Liver (tissue), 9 donors: ENCODE results near the gene LHX2. TPM values are rescaled to one million over a fixed set of nuclear protein-coding genes. Genes with fewer than 3 reads are reported as not detected.

ENCODE experiments used
- DNase-seq: peaks from one replicate; pipeline ENCODE4 v3.0.0-alpha.2; 2017; ENCODE audit warnings: low spot score
- H3K27ac ChIP-seq, 2 donors: one replicate each; pipeline ENCODE4 v1.7.0; 2013; ENCODE audit warnings: inconsistent platforms in 2 of 2, low read length in 2 of 2, control low read depth in 1 of 2, low read depth in 1 of 2, mild to moderate bottlenecking in 1 of 2
- H3K27me3 ChIP-seq, 4 donors: one replicate each; pipeline versions ENCODE4 v1.6.1 to v1.7.0; 2013; ENCODE audit warnings: low read length in 3 of 4, inconsistent platforms in 1 of 4, mild to moderate bottlenecking in 1 of 4, moderate library complexity in 1 of 4; ENCODE audit not compliant: control insufficient read depth in 4 of 4, insufficient read depth in 4 of 4
- H3K36me3 ChIP-seq, 4 donors: one replicate each; pipeline versions ENCODE4 v1.6.1 to v1.7.0; 2013; ENCODE audit warnings: low read length in 3 of 4, mild to moderate bottlenecking in 3 of 4, low read depth in 1 of 4, moderate library complexity in 1 of 4; ENCODE audit not compliant: control insufficient read depth in 4 of 4, insufficient read depth in 3 of 4
- H3K4me1 ChIP-seq, 4 donors: one replicate each; pipeline versions ENCODE4 v1.6.1 to v1.7.0; 2013; ENCODE audit warnings: low read length in 3 of 4, mild to moderate bottlenecking in 3 of 4, moderate library complexity in 1 of 4; ENCODE audit not compliant: control insufficient read depth in 4 of 4, insufficient read depth in 4 of 4
- H3K4me3 ChIP-seq, 3 donors: one replicate each; pipeline versions ENCODE4 v1.6.1 to v1.7.0; 2013; ENCODE audit warnings: low read length in 3 of 3, control low read depth in 1 of 3, low read depth in 1 of 3, mild to moderate bottlenecking in 1 of 3
- H3K9ac ChIP-seq, 2 donors: one replicate each; pipeline ENCODE4 v1.7.0; 2013; ENCODE audit warnings: low read length in 2 of 2, mild to moderate bottlenecking in 2 of 2, moderate library complexity in 2 of 2, control low read depth in 1 of 2, low read depth in 1 of 2
- H3K9me3 ChIP-seq, 4 donors: one replicate each; pipeline versions ENCODE4 v1.6.1 to v1.7.0; 2013; ENCODE audit warnings: low read length in 3 of 4; ENCODE audit not compliant: control insufficient read depth in 4 of 4
- ATF3 ChIP-seq: IDR thresholded peaks from 2 replicates; pipeline ENCODE4 v1.6.1; 2016; ENCODE audit warnings: antibody characterized with exemption
- EGR1 ChIP-seq, 2 donors: IDR thresholded peaks; 2 replicates each; pipeline ENCODE4 v1.6.1; 2016 to 2018; ENCODE audit warnings: antibody characterized with exemption in 2 of 2, low read depth in 2 of 2
- FOXA1 ChIP-seq: IDR thresholded peaks from 2 replicates; pipeline ENCODE4 v1.6.1; 2016; ENCODE audit warnings: antibody characterized with exemption
- GABPA ChIP-seq, 2 donors: IDR thresholded peaks in 1 of 2; conservative IDR thresholded peaks in 1 of 2; 2 replicates each; pipeline ENCODE4 v1.6.1; 2016; ENCODE audit warnings: antibody characterized with exemption in 2 of 2, mild to moderate bottlenecking in 1 of 2, moderate library complexity in 1 of 2
- HNF4G ChIP-seq: IDR thresholded peaks from 2 replicates; pipeline ENCODE4 v1.6.1; 2016; ENCODE audit warnings: antibody characterized with exemption
- JUND ChIP-seq, 2 donors: IDR thresholded peaks; 2 replicates each; pipeline ENCODE4 v1.6.1; 2016; ENCODE audit warnings: antibody characterized with exemption in 2 of 2
- NR2F2 ChIP-seq: IDR thresholded peaks from 2 replicates; pipeline ENCODE4 v1.6.1; 2016; ENCODE audit warnings: antibody characterized with exemption
- RAD21 ChIP-seq, 2 donors: IDR thresholded peaks; 2 replicates each; pipeline ENCODE4 v1.6.1; 2016; ENCODE audit warnings: antibody characterized with exemption in 2 of 2, mild to moderate bottlenecking in 2 of 2
- RXRA ChIP-seq, 2 donors: IDR thresholded peaks; 2 replicates each; pipeline ENCODE4 v1.6.1; 2017 to 2018; ENCODE audit warnings: antibody characterized with exemption in 2 of 2, mild to moderate bottlenecking in 1 of 2
- SP1 ChIP-seq: IDR thresholded peaks from 2 replicates; pipeline ENCODE4 v1.6.1; 2018; ENCODE audit warnings: antibody characterized with exemption, mild to moderate bottlenecking
- TAF1 ChIP-seq: conservative IDR thresholded peaks from 2 replicates; pipeline ENCODE4 v1.6.1; 2016; ENCODE audit warnings: antibody characterized with exemption, mild to moderate bottlenecking
- YY1 ChIP-seq: IDR thresholded peaks from 2 replicates; pipeline ENCODE4 v1.6.1; 2016; ENCODE audit warnings: antibody characterized with exemption, mild to moderate bottlenecking
- WGBS: extraction: QIAGEN DNeasy Blood & Tissue Kit; methylation state at CpG from one replicate; pipeline ENCODE4 v1.1.7; 2013; 5-methylcytosine and 5-hydroxymethylcytosine counted together
- polyA plus RNA-seq, 2 donors: library from polyadenylated mRNA; stranded (reverse) in 1 of 2; unstranded in 1 of 2; fragments of 200-250 nt in 1 of 2; fragments of >200 nt in 1 of 2; fragmentation: Nextera tagmentation in 1 of 2; extraction: Ambion mirVana in 1 of 2; gene quantifications; one replicate each; pipeline versions ENCODE4 v1.2.1 to v1.2.3, GENCODE V29; 2013 to 2015
- total RNA-seq, 2 donors: library from RNA; depleted of rRNA; stranded (reverse); fragments of >200 nt; gene quantifications; one replicate each; pipeline ENCODE4 v1.2.3, GENCODE V29; 2014
- TF ChIP-seq, protein P1 (sequence below): IDR thresholded peaks from 2 replicates; pipeline ENCODE4 v1.6.1; 2016; ENCODE audit warnings: antibody characterized with exemption, mild to moderate bottlenecking
- TF ChIP-seq, protein P2 (sequence below): IDR thresholded peaks from 2 replicates; pipeline ENCODE4 v1.6.1; 2016; ENCODE audit warnings: antibody characterized with exemption
- TF ChIP-seq, protein P3 (sequence below): fragments of 150-350 bp; IDR thresholded peaks from 2 replicates; pipeline ENCODE4 v1.5.1; 2017; ENCODE audit warnings: improper control_type of control experiment, low read depth, low read length; ENCODE audit not compliant: missing input control
- donor health status: healthy.
- donor health status: healthy.
- donor health status: healthy.
- donor health status: healthy.
- donor health status: healthy.

Gene LHX2
- total and polyA plus RNA-seq, 4 donors: 2.0 to 2.5 (median 2.1) TPM

- TF ChIP-seq EGR1 (IDR thresholded peaks at IDR 0.05; ENCODE audit: low read depth in 2 of 2) (no peak), HNF4G (no peak), JUND (IDR thresholded peaks at IDR 0.05) (no peak), RAD21 (IDR thresholded peaks at IDR 0.05) (no peak), NR2F2 (no peak), YY1 (no peak), TAF1 (no peak), FOXA1 (no peak)
- TF ChIP-seq, protein P1, sequence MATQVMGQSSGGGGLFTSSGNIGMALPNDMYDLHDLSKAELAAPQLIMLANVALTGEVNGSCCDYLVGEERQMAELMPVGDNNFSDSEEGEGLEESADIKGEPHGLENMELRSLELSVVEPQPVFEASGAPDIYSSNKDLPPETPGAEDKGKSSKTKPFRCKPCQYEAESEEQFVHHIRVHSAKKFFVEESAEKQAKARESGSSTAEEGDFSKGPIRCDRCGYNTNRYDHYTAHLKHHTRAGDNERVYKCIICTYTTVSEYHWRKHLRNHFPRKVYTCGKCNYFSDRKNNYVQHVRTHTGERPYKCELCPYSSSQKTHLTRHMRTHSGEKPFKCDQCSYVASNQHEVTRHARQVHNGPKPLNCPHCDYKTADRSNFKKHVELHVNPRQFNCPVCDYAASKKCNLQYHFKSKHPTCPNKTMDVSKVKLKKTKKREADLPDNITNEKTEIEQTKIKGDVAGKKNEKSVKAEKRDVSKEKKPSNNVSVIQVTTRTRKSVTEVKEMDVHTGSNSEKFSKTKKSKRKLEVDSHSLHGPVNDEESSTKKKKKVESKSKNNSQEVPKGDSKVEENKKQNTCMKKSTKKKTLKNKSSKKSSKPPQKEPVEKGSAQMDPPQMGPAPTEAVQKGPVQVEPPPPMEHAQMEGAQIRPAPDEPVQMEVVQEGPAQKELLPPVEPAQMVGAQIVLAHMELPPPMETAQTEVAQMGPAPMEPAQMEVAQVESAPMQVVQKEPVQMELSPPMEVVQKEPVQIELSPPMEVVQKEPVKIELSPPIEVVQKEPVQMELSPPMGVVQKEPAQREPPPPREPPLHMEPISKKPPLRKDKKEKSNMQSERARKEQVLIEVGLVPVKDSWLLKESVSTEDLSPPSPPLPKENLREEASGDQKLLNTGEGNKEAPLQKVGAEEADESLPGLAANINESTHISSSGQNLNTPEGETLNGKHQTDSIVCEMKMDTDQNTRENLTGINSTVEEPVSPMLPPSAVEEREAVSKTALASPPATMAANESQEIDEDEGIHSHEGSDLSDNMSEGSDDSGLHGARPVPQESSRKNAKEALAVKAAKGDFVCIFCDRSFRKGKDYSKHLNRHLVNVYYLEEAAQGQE: no peak
- TF ChIP-seq, protein P2, sequence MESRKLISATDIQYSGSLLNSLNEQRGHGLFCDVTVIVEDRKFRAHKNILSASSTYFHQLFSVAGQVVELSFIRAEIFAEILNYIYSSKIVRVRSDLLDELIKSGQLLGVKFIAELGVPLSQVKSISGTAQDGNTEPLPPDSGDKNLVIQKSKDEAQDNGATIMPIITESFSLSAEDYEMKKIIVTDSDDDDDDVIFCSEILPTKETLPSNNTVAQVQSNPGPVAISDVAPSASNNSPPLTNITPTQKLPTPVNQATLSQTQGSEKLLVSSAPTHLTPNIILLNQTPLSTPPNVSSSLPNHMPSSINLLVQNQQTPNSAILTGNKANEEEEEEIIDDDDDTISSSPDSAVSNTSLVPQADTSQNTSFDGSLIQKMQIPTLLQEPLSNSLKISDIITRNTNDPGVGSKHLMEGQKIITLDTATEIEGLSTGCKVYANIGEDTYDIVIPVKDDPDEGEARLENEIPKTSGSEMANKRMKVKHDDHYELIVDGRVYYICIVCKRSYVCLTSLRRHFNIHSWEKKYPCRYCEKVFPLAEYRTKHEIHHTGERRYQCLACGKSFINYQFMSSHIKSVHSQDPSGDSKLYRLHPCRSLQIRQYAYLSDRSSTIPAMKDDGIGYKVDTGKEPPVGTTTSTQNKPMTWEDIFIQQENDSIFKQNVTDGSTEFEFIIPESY: no peak
- Histone ChIP-seq H3K4me3 (no peak overlapping the region), H3K9ac (no peak overlapping the region), H3K27me3 (peaks cover 0 to 6% (median 1%) of the 10 kb centered on the region in 4 donors), H3K36me3 (no peaks in the 10 kb centered on the region), H3K27ac (no peak overlapping the region), H3K9me3 (no peaks in the 10 kb centered on the region), H3K4me1 (no peaks in the 10 kb centered on the region)
- 87% methylated on average over 6 of the region's 6 CpGs for WGBS
- DNase-seq: no peak
Measured at GRCh38 chr9:123982535-123982934, 29.0 kb upstream of the LHX2 start.

DNA sequence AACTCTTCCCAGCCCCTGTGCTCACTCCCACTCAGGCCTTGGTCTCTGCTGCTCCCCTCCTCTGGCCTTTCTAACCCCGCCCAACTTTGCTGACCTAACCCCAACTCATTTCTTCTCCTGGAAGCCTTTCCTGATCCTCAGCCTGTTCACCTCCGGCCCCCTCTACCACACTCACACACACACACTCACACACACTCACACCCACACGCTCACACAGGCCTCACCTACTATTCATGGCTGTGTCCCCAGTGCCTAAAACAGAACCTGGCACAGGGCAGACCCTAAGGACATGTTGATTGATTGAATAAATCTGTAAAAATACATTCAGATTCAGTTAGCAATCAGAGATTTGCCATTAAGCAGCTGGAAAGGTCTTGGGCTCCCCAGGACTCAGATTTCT is 28.5 kb upstream of the LHX2 start:
- Histone ChIP-seq H3K27ac (no peak overlapping the region), H3K9ac (no peak overlapping the region), H3K4me3 (no peak overlapping the region), H3K4me1 (no peaks in the 10 kb centered on the region), H3K27me3 (peaks cover 0 to 6% (median 1%) of the 10 kb centered on the region in 4 donors), H3K9me3 (no peaks in the 10 kb centered on the region), H3K36me3 (no peaks in the 10 kb centered on the region)
- no peak for TF ChIP-seq YY1
- no peak for TF ChIP-seq ATF3
- TF ChIP-seq GABPA (IDR thresholded peaks at IDR 0.05 in 1 of 2, conservative IDR thresholded peaks at IDR 0.05 in 1 of 2): no peak
- no peak for TF ChIP-seq SP1
- TF ChIP-seq TAF1: no peak
- no peak for TF ChIP-seq RAD21 (IDR thresholded peaks at IDR 0.05)
- TF ChIP-seq JUND (IDR thresholded peaks at IDR 0.05): no peak
- TF ChIP-seq, protein P3, sequence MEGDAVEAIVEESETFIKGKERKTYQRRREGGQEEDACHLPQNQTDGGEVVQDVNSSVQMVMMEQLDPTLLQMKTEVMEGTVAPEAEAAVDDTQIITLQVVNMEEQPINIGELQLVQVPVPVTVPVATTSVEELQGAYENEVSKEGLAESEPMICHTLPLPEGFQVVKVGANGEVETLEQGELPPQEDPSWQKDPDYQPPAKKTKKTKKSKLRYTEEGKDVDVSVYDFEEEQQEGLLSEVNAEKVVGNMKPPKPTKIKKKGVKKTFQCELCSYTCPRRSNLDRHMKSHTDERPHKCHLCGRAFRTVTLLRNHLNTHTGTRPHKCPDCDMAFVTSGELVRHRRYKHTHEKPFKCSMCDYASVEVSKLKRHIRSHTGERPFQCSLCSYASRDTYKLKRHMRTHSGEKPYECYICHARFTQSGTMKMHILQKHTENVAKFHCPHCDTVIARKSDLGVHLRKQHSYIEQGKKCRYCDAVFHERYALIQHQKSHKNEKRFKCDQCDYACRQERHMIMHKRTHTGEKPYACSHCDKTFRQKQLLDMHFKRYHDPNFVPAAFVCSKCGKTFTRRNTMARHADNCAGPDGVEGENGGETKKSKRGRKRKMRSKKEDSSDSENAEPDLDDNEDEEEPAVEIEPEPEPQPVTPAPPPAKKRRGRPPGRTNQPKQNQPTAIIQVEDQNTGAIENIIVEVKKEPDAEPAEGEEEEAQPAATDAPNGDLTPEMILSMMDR: no peak
- TF ChIP-seq HNF4G: no peak
- TF ChIP-seq RXRA (IDR thresholded peaks at IDR 0.05): no peak
- DNase-seq: no peak
- 93% methylated on average over 3 of the region's 3 CpGs for WGBS
